NT2/D1 (cell line): ENCODE data around the gene ADARB2.
A peak's percentile ranks its signal among the peaks of the same experiment; 100 is the strongest.
"Not testable (repeated sequence)": the region's sequence is repeated elsewhere in the genome, so short reads cannot be mapped to it uniquely, and the experiment has no call there.

Experiments used
- DNase-seq: peaks from one replicate; pipeline ENCODE4 v3.0.0-alpha.2; 2011; ENCODE audit warnings: low read depth, low spot score
- H3K27me3 ChIP-seq: 2 replicates; pipeline ENCODE4 v1.6.0; 2011; ENCODE audit warnings: mild to moderate bottlenecking; ENCODE audit not compliant: insufficient read length, insufficient read depth
- H3K36me3 ChIP-seq: 2 replicates; pipeline ENCODE4 v1.6.1; 2011; ENCODE audit warnings: mild to moderate bottlenecking, low read length, mixed read lengths; ENCODE audit not compliant: insufficient read depth, insufficient read length
- H3K4me1 ChIP-seq: 2 replicates; pipeline ENCODE4 v1.5.1; 2011; ENCODE audit not compliant: insufficient read depth, insufficient read length
- H3K4me3 ChIP-seq: 2 replicates; pipeline ENCODE4 v1.5.1; 2011; ENCODE audit warnings: low read depth; ENCODE audit not compliant: insufficient read length
- H3K9ac ChIP-seq: 2 replicates; pipeline ENCODE4 v1.6.0; 2011; ENCODE audit warnings: low read depth; ENCODE audit not compliant: insufficient read length
- H3K9me3 ChIP-seq: 2 replicates; pipeline ENCODE4 v1.5.1; 2011; ENCODE audit warnings: mild to moderate bottlenecking, low read length; ENCODE audit not compliant: insufficient read depth
- SUZ12 ChIP-seq: IDR thresholded peaks from 2 replicates; pipeline ENCODE4 v1.6.1; 2011; ENCODE audit not compliant: insufficient read length, insufficient read depth; ENCODE audit errors: extremely low read depth
- YY1 ChIP-seq: IDR thresholded peaks from 2 replicates; pipeline ENCODE4 v1.6.1; 2011; ENCODE audit not compliant: insufficient read length, insufficient read depth
- ZNF274 ChIP-seq: IDR thresholded peaks from 2 replicates; pipeline ENCODE4 v1.6.1; 2011; ENCODE audit warnings: mild to moderate bottlenecking, low read depth, low read length

ADARB2 gene

GRCh38 chr10:1468811-1469210, 268.5 kb downstream of the ADARB2 start:
- no peaks in the 10 kb centered on the region for H3K9me3 ChIP-seq
- H3K4me1 ChIP-seq: peaks cover 6% of the 10 kb centered on the region
- peaks cover 3% of the 10 kb centered on the region for H3K27me3 ChIP-seq
- no peak for TF ChIP-seq SUZ12
- no peak for TF ChIP-seq ZNF274
- TF ChIP-seq YY1: no peak
- DNase-seq: no peak
- no peaks in the 10 kb centered on the region for H3K36me3 ChIP-seq
- H3K9ac ChIP-seq: no peak overlapping the region
- no peak overlapping the region for H3K4me3 ChIP-seq

GRCh38 chr10:1467334-1468076, 269.8 kb downstream of the ADARB2 start:
- H3K27me3 ChIP-seq: peaks cover 3% of the 10 kb centered on the region
- H3K4me3 ChIP-seq: no peak overlapping the region

GRCh38 chr10:1465993-1466764, 271.1 kb downstream of the ADARB2 start:
- DNase-seq: no peak
- TF ChIP-seq YY1 (no peak), ZNF274 (no peak), SUZ12 (no peak)
- H3K9ac ChIP-seq: peak overlapping the region; percentile 33
- no peaks in the 10 kb centered on the region for H3K9me3 ChIP-seq
- no peak overlapping the region for H3K4me3 ChIP-seq
- H3K36me3 ChIP-seq: no peaks in the 10 kb centered on the region
- H3K27me3 ChIP-seq: peaks cover 3% of the 10 kb centered on the region
- H3K4me1 ChIP-seq: peaks cover 6% of the 10 kb centered on the region

More at GRCh38 chr10:1467334-1468076, 269.8 kb downstream of the ADARB2 start:
- TF ChIP-seq ZNF274 (no peak), YY1 (no peak), SUZ12 (no peak)
- H3K9me3 ChIP-seq: no peaks in the 10 kb centered on the region
- H3K36me3 ChIP-seq: no peaks in the 10 kb centered on the region
- H3K4me1 ChIP-seq: peaks cover 6% of the 10 kb centered on the region
- H3K9ac ChIP-seq: no peak overlapping the region
- DNase-seq: no peak

GRCh38 chr10:1465418-1465911, 271.9 kb downstream of the ADARB2 start:
- H3K9ac ChIP-seq: no peak overlapping the region

GRCh38 chr10:1464881-1465417, 272.4 kb downstream of the ADARB2 start:
- DNase-seq: no peak
- Histone ChIP-seq H3K36me3 (no peaks in the 10 kb centered on the region), H3K9me3 (no peaks in the 10 kb centered on the region), H3K9ac (no peak overlapping the region), H3K4me1 (peaks cover 6% of the 10 kb centered on the region), H3K27me3 (peaks cover 3% of the 10 kb centered on the region), H3K4me3 (no peak overlapping the region)
- TF ChIP-seq YY1 (no peak), SUZ12 (no peak), ZNF274 (no peak)

More at GRCh38 chr10:1465418-1465911, 271.9 kb downstream of the ADARB2 start:
- no peak overlapping the region for H3K4me3 ChIP-seq
- no peak for DNase-seq
- H3K36me3 ChIP-seq: no peaks in the 10 kb centered on the region
- TF ChIP-seq YY1: no peak
- TF ChIP-seq SUZ12: no peak
- no peak for TF ChIP-seq ZNF274
- H3K27me3 ChIP-seq: peaks cover 3% of the 10 kb centered on the region
- no peaks in the 10 kb centered on the region for H3K9me3 ChIP-seq
- peaks cover 6% of the 10 kb centered on the region for H3K4me1 ChIP-seq

- DNase-seq, H3K4me3 ChIP-seq, H3K27me3 ChIP-seq, H3K36me3 ChIP-seq, H3K9me3 ChIP-seq, H3K9ac ChIP-seq, H3K4me1 ChIP-seq: not testable (repeated sequence)
Measured at GRCh38 chr10:1463971-1464370, 273.4 kb downstream of the ADARB2 start.
